Measurements from ENCODE around the gene TBL3.

GRCh38 chr16:1923299-1924034, 48.4 kb upstream of the TBL3 start:
- TF ChIP-seq CTCF (IDR thresholded peaks at IDR 0.05), result peak; percentile 39
- no peak for TF ChIP-seq ZFX (IDR thresholded peaks at IDR 0.05; ENCODE audit: borderline replicate concordance)
